B cell (primary cell): ENCODE measurements around the gene TMEM222. TPM values are rescaled to one million over a fixed set of nuclear protein-coding genes. Genes with fewer than 3 reads are reported as not detected.

Experiments used
- ATAC-seq: fragments of 200-7000 bp; cut with Tn5 transposase; one replicate; pipeline ENCODE4 v1.10.0; 2021; ENCODE audit warnings: low read depth, mild to moderate bottlenecking, moderate number of reproducible peaks, moderate library complexity
- CTCF ChIA-PET: fragments of 350-600 bp; sonication (Branson Sonifier 250); formaldehyde crosslinking; loops from one replicate; lab custom pipeline; 2021; ENCODE audit warnings: antibody characterized with exemption, inconsistent platforms; lab: Charles Lee
- POLR2A ChIA-PET: fragments of 350-600 bp; sonication (Branson Sonifier 250); formaldehyde crosslinking; loops from one replicate; lab custom pipeline; 2021; ENCODE audit warnings: antibody characterized with exemption; lab: Charles Lee
- DNase-seq: peaks from one replicate; pipeline ENCODE4 v3.0.0; 2013
- H2AFZ ChIP-seq: 2 replicates; pipeline ENCODE4 v1.6.1; 2012; ENCODE audit warnings: mild to moderate bottlenecking, low read depth, low read length; ENCODE audit not compliant: insufficient read depth, poor library complexity, severe bottlenecking
- H3K27ac ChIP-seq, 2 donors: 1 replicate in 1 of 2; 2 replicates in 1 of 2; pipeline ENCODE4 v1.5.1; 2012 to 2013; ENCODE audit warnings: low read length in 2 of 2, mild to moderate bottlenecking in 2 of 2, moderate library complexity in 1 of 2
- H3K27me3 ChIP-seq, 4 experiments: fragments of 200-600 bp in 1 of 4; sonication (generic) in 1 of 4; replicated peaks in 1 of 4; 1 replicate in 2 of 4; 2 replicates in 2 of 4; pipeline versions ENCODE4 v1.6.1 to v1.7.0; 2013 to 2016; ENCODE audit warnings: low read length in 3 of 4, mild to moderate bottlenecking in 2 of 4, mixed read lengths in 1 of 4, moderate library complexity in 1 of 4; ENCODE audit not compliant: insufficient read depth in 4 of 4, control insufficient read depth in 3 of 4; ENCODE audit errors: control extremely low read depth in 1 of 4
- H3K36me3 ChIP-seq, 2 experiments: replicated peaks in 1 of 2; 1 replicate in 1 of 2; 2 replicates in 1 of 2; pipeline versions ENCODE4 v1.6.1 to v1.7.1; 2013; ENCODE audit warnings: low read length in 1 of 2; ENCODE audit not compliant: insufficient read depth in 2 of 2, control insufficient read depth in 1 of 2; ENCODE audit errors: control extremely low read depth in 1 of 2, extremely low read depth in 1 of 2
- H3K4me1 ChIP-seq, 2 donors: fragments of 200-600 bp in 1 of 2; sonication (generic) in 1 of 2; 1 replicate in 1 of 2; 2 replicates in 1 of 2; pipeline versions ENCODE4 v1.5.1 to v1.6.1; 2013 to 2017; ENCODE audit warnings: low read length in 2 of 2; ENCODE audit not compliant: control insufficient read depth in 2 of 2, insufficient read depth in 2 of 2
- H3K4me2 ChIP-seq: replicated peaks from 2 replicates; pipeline ENCODE3; 2012; ENCODE audit warnings: mild to moderate bottlenecking, low read depth, low read length; ENCODE audit not compliant: poor library complexity, severe bottlenecking
- H3K4me3 ChIP-seq, 5 experiments: fragments of 200-600 bp in 1 of 5; sonication (generic) in 1 of 5; 1 replicate in 3 of 5; 2 replicates in 2 of 5; pipeline versions ENCODE4 v1.5.1 to v1.7.0; 2011 to 2016; ENCODE audit warnings: low read length in 4 of 5, mild to moderate bottlenecking in 4 of 5, low read depth in 2 of 5, control low read depth in 1 of 5, moderate library complexity in 1 of 5; ENCODE audit not compliant: insufficient read depth in 1 of 5; ENCODE audit errors: control extremely low read depth in 1 of 5, extremely low read depth in 1 of 5
- H3K79me2 ChIP-seq: fragments of 200-600 bp; sonication (generic); one replicate; pipeline ENCODE4 v1.6.0; 2016; ENCODE audit warnings: low read length; ENCODE audit not compliant: control insufficient read depth, insufficient read depth
- H3K9ac ChIP-seq: fragments of 200-600 bp; sonication (generic); 2 replicates; pipeline ENCODE4 v1.6.1; 2017; ENCODE audit warnings: mild to moderate bottlenecking, low read length, moderate library complexity
- H3K9me3 ChIP-seq, 3 donors: one replicate each; pipeline versions ENCODE4 v1.6.1 to v1.7.1; 2013; ENCODE audit warnings: low read length in 2 of 3; ENCODE audit not compliant: control insufficient read depth in 2 of 3, insufficient read depth in 1 of 3; ENCODE audit errors: control extremely low read depth in 1 of 3
- H4K20me1 ChIP-seq: 2 replicates; pipeline ENCODE4 v1.6.0; 2012; ENCODE audit warnings: mild to moderate bottlenecking, low read length; ENCODE audit not compliant: insufficient read depth, control insufficient read depth, poor library complexity, severe bottlenecking
- H3K27ac Mint-ChIP-seq: one replicate; pipeline ENCODE4 v1.8.0; 2021; ENCODE audit warnings: mixed read lengths
- H3K27me3 Mint-ChIP-seq: one replicate; pipeline ENCODE4 v1.8.0; 2021; ENCODE audit warnings: mixed read lengths
- H3K4me1 Mint-ChIP-seq: one replicate; pipeline ENCODE4 v1.8.0; 2021; ENCODE audit warnings: mixed read lengths
- H3K4me3 Mint-ChIP-seq: one replicate; pipeline ENCODE4 v1.8.0; 2021; ENCODE audit warnings: mixed read lengths
- H3K9me3 Mint-ChIP-seq: one replicate; pipeline ENCODE4 v1.8.0; 2022; ENCODE audit warnings: mixed read lengths; ENCODE audit not compliant: insufficient read depth
- EZH2 ChIP-seq: IDR thresholded peaks from 2 replicates; pipeline ENCODE4 v1.6.1; 2012; ENCODE audit warnings: borderline replicate concordance, low read depth, mild to moderate bottlenecking, moderate library complexity, low read length; ENCODE audit not compliant: insufficient read depth, poor library complexity, severe bottlenecking
- WGBS: methylation state at CpG from one replicate; pipeline ENCODE4 v1.1.5; 2013; ENCODE audit warnings: missing lambda C conversion rate; ENCODE audit not compliant: insufficient coverage; 5-methylcytosine and 5-hydroxymethylcytosine counted together
- intact Hi-C: fragments of 100-400 bp; cut with micrococcal nuclease; formaldehyde crosslinking; loops from one replicate; pipeline ENCODE4 v1.10.0; 2022
- polyA plus RNA-seq: library from polyadenylated mRNA; depleted of rRNA; stranded (reverse); fragments of >200 nt; gene quantifications from 2 replicates; pipeline ENCODE4 v1.2.3, GENCODE V29; 2012
- total RNA-seq, 2 donors: library from RNA; stranded (reverse); fragments of 120-200 nt in 1 of 2; gene quantifications; 1 replicate in 1 of 2; 2 replicates in 1 of 2; pipeline versions ENCODE4 v1.2.3 to v1.2.4, GENCODE V29; 2013 to 2022
- TF ChIP-seq, protein P1 (sequence below): fragments of 200-600 bp; IDR thresholded peaks from one replicate; pipeline ENCODE4 v1.8.0; 2022; ENCODE audit warnings: antibody characterized with exemption, mild to moderate bottlenecking

TMEM222 gene
- total and polyA plus RNA-seq, 2 donors (not counting 1 experiment from before 2014, with no cell fraction given), result 44.2 to 80.9 TPM

DNA sequence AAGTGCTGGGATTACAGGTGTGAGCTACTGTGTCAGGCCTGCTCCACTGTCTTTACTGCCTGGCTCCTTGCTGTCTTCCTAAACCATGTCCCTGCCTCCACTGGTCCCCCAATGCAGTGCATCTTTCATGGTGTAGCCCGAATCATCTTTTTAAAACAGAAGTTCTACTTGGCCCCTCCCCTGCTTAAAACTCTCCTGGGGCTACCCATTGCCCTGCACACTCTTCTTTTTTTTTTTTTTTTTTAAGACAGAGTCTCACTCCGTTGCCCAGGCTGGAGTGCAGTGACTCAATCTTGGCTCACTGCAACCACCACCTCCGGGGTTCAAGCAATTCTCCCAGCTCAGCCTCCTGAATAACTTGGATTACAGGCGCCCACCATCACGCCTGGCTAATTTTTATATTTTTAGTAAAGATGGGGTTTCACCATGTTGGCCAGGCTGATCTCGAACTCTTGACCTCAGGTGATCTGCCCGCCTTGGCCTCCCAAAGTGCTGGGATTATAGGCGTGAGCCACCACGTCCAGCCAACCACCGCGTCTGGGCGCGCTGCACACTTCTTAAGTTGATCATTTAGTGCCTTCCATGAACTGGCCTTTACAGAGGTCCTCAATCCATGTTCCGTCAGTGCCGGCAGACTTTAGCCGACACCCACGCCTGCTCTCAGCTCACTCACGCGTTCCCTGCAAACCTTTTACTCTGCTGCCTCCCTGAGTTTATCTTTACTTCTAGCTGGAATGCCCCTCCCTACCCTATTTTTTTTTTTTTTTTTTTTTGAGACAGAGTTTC lies 50.3 kb downstream of the TMEM222 start:
- H3K4me3 ChIP-seq, result no peak overlapping the region
- H3K4me3 Mint-ChIP-seq, result no peak overlapping the region
- peak overlapping the region; percentile 25 for H3K4me2 ChIP-seq
- ATAC-seq (peak; percentile 68), DNase-seq (no peak)
- no peaks in the 10 kb centered on the region for H3K9me3 Mint-ChIP-seq
- WGBS, result 91% methylated on average over 15 of the region's 19 CpGs
- no peaks in the 10 kb centered on the region for H3K36me3 ChIP-seq
- ChIA-PET CTCF (interaction anchor here (0.7 to 8.5 kb wide), 7 partner anchors 15 to 92 kb away, joined by 3 to 74 read pairs (median 5); no protein-coding TSS in a partner anchor), POLR2A (interaction anchor here (0.6 kb wide), 1 partner anchor 253 kb away, joined by 3 read pairs; no protein-coding TSS in a partner anchor)
- peaks cover 23 to 47% of the 10 kb centered on the region in 2 donors for H3K4me1 ChIP-seq
- peaks cover 43% of the 10 kb centered on the region for H3K4me1 Mint-ChIP-seq
- no peaks in the 10 kb centered on the region for H3K79me2 ChIP-seq
- H3K27me3 Mint-ChIP-seq, result no peaks in the 10 kb centered on the region
- TF ChIP-seq EZH2, result no peak
- TF ChIP-seq, protein P1, sequence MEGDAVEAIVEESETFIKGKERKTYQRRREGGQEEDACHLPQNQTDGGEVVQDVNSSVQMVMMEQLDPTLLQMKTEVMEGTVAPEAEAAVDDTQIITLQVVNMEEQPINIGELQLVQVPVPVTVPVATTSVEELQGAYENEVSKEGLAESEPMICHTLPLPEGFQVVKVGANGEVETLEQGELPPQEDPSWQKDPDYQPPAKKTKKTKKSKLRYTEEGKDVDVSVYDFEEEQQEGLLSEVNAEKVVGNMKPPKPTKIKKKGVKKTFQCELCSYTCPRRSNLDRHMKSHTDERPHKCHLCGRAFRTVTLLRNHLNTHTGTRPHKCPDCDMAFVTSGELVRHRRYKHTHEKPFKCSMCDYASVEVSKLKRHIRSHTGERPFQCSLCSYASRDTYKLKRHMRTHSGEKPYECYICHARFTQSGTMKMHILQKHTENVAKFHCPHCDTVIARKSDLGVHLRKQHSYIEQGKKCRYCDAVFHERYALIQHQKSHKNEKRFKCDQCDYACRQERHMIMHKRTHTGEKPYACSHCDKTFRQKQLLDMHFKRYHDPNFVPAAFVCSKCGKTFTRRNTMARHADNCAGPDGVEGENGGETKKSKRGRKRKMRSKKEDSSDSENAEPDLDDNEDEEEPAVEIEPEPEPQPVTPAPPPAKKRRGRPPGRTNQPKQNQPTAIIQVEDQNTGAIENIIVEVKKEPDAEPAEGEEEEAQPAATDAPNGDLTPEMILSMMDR, result no peak
- no peak overlapping the region for H3K27ac ChIP-seq
- no peak overlapping the region for H3K9ac ChIP-seq
- no peaks in the 10 kb centered on the region for H3K9me3 ChIP-seq
- peak overlapping the region; percentile 16 for H2AFZ ChIP-seq
- peak overlapping the region; percentile 59 for H3K27ac Mint-ChIP-seq
- no peaks in the 10 kb centered on the region for H3K27me3 ChIP-seq
- intact Hi-C loops, result no loop called here
- H4K20me1 ChIP-seq, result no peaks in the 10 kb centered on the region
